ENCODE data around the gene VSIG10L. TPM values are rescaled to one million over a fixed set of nuclear protein-coding genes. Genes with fewer than 3 reads are reported as not detected.

The VSIG10L gene
- total RNA-seq, 1 experiment from 2014 or later = 3.5 TPM

DNA sequence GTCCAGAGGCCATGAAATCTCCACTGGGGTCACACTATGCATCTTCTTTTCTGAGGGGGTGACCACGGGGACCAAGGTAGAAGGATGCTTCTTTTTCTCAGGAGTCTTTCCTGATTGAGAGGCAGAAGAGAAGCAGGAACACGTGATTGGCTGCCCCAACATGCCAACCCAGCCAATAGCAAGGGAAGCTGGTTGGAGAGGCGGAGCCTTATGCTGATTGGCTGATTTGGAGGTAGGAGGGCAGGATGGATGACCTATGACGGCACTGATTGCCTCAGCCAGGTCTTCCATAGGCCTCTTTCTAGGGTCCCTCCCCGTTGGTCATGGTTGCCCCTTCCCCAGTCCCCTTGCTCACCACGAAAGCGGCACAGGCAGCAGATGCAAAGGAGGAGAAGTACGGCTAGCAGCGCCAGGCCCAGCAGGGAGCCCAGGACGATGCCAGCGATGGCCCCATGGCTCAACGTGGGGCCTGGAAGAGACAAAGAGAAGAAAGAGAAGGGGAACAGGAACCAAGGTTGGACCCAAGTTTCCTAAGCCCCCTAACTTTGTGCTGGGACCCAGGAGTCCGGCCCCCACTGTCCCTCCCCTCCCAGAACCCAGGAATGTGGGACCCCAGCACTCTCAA is 8.0 kb downstream of the VSIG10L start:
- Histone ChIP-seq H3K4me1 (ENCODE audit: insufficient read depth, low read length) (0 out of 2 replicates have a peak, but pooled peaks cover 4% of the 10 kb centered on the region), H3F3A (ENCODE audit: low read length, unreplicated experiment) (no peaks in the 10 kb centered on the region), H3K4me3 (ENCODE audit: low read length) (no peak overlapping the region), H3K27ac (ENCODE audit: low read length) (no peak overlapping the region), H4K20me1 (ENCODE audit: low read length) (no peaks in the 10 kb centered on the region), H3K27me3 (ENCODE audit: low read length) (no peaks in the 10 kb centered on the region), H2AFZ (ENCODE audit: low read length) (no peak overlapping the region), H3K79me2 (ENCODE audit: low read length) (no peaks in the 10 kb centered on the region), H3K9me3 (ENCODE audit: low read length) (no peaks in the 10 kb centered on the region), H3K36me3 (ENCODE audit: low read depth, low read length) (no peaks in the 10 kb centered on the region), H3K4me2 (ENCODE audit: low read length) (no peak overlapping the region), H3K9me2 (replicated peaks; ENCODE audit: low read length) (no peaks in the 10 kb centered on the region), H3K9ac (ENCODE audit: low read length) (no peak overlapping the region)
- TF ChIP-seq, protein P1, sequence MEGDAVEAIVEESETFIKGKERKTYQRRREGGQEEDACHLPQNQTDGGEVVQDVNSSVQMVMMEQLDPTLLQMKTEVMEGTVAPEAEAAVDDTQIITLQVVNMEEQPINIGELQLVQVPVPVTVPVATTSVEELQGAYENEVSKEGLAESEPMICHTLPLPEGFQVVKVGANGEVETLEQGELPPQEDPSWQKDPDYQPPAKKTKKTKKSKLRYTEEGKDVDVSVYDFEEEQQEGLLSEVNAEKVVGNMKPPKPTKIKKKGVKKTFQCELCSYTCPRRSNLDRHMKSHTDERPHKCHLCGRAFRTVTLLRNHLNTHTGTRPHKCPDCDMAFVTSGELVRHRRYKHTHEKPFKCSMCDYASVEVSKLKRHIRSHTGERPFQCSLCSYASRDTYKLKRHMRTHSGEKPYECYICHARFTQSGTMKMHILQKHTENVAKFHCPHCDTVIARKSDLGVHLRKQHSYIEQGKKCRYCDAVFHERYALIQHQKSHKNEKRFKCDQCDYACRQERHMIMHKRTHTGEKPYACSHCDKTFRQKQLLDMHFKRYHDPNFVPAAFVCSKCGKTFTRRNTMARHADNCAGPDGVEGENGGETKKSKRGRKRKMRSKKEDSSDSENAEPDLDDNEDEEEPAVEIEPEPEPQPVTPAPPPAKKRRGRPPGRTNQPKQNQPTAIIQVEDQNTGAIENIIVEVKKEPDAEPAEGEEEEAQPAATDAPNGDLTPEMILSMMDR (conservative IDR thresholded peaks at IDR 0.05; ENCODE audit: low read depth, low read length) = no peak
- no peak for TF ChIP-seq EZH2 (IDR thresholded peaks at IDR 0.05; ENCODE audit: low read length, unreplicated experiment)
- TF ChIP-seq EZH2phosphoT487 (IDR thresholded peaks at IDR 0.05; ENCODE audit: borderline replicate concordance, low read length) = no peak
- ATAC-seq (no peak), DNase-seq (peak; percentile 25)
- CTCF ChIA-PET = no interaction called here
- POLR2A ChIA-PET (ENCODE audit: unreplicated experiment) = no interaction called here
- intact Hi-C loops (cut with micrococcal nuclease) = no loop called here
- BruUV-seq (replicated peaks) = no TSS peak

DNA sequence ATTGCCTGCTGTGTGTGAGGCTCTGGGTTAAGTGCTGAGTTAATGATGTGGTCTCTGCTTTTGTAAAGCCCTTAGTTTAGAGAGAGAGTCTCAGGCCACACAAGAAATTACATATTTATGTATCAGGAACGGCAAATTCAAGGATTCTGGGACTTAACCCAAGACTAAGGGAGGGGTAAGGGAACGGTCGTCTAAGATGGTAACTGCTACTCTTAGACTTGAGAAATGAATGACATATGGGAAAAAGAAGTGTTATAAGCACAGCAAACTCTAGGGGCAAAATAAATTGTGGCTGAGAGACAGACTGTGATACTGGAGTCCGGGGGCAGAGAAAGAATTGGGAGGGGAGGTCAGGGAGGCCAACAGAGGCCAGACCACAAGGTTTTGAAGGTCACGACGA is 10.2 kb downstream of the VSIG10L start:
- Histone ChIP-seq H2AFZ (ENCODE audit: low read length) (no peak overlapping the region), H3K9me2 (replicated peaks; ENCODE audit: low read length) (no peaks in the 10 kb centered on the region), H3K4me1 (ENCODE audit: insufficient read depth, low read length) (no peaks in the 10 kb centered on the region), H4K20me1 (ENCODE audit: low read length) (no peaks in the 10 kb centered on the region), H3K4me3 (ENCODE audit: low read length) (no peak overlapping the region), H3K4me2 (ENCODE audit: low read length) (no peak overlapping the region), H3K27me3 (ENCODE audit: low read length) (no peaks in the 10 kb centered on the region), H3K9ac (ENCODE audit: low read length) (no peak overlapping the region), H3K79me2 (ENCODE audit: low read length) (no peaks in the 10 kb centered on the region), H3F3A (ENCODE audit: low read length, unreplicated experiment) (no peaks in the 10 kb centered on the region), H3K27ac (ENCODE audit: low read length) (no peak overlapping the region), H3K9me3 (ENCODE audit: low read length) (no peaks in the 10 kb centered on the region), H3K36me3 (ENCODE audit: low read depth, low read length) (no peaks in the 10 kb centered on the region)
- POLR2A ChIA-PET (ENCODE audit: unreplicated experiment) = no interaction called here
- CTCF ChIA-PET = no interaction called here
- intact Hi-C loops (cut with micrococcal nuclease) = no loop called here
- ATAC-seq = no peak
- BruUV-seq (replicated peaks) = TSS peak; percentile 31
- DNase-seq = no peak
- TF ChIP-seq EZH2 (IDR thresholded peaks at IDR 0.05; ENCODE audit: low read length, unreplicated experiment) = no peak
- TF ChIP-seq, protein P1 (conservative IDR thresholded peaks at IDR 0.05; ENCODE audit: low read depth, low read length) = no peak
- TF ChIP-seq EZH2phosphoT487 (IDR thresholded peaks at IDR 0.05; ENCODE audit: borderline replicate concordance, low read length) = no peak

DNA sequence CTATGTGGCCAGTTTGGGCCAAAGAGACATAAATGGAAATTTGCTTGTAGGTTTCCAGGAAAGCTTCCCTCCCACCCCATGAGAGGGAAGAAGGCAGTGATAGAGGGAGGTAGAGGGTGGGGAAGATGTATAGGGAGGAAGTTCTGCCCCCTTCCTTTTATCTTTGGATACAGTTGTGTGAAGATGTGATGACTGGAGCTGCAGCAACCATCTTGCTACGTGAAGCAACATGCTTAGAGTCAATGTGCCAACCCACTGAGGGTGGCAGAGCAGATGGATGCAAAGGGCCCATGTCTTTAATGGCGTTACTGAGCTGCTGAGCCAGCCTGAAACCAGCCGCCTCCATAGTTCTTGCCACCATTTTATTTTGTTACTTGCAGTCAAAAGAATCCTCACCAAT is 10.7 kb downstream of the VSIG10L start:
- Histone ChIP-seq H3K27me3 (ENCODE audit: low read length) (no peaks in the 10 kb centered on the region), H3K36me3 (ENCODE audit: low read depth, low read length) (no peaks in the 10 kb centered on the region), H3K9me3 (ENCODE audit: low read length) (no peaks in the 10 kb centered on the region), H2AFZ (ENCODE audit: low read length) (no peak overlapping the region), H3K4me1 (ENCODE audit: insufficient read depth, low read length) (no peaks in the 10 kb centered on the region), H3K27ac (ENCODE audit: low read length) (no peak overlapping the region), H3K9ac (ENCODE audit: low read length) (no peak overlapping the region), H4K20me1 (ENCODE audit: low read length) (no peaks in the 10 kb centered on the region), H3K79me2 (ENCODE audit: low read length) (no peaks in the 10 kb centered on the region), H3K4me3 (ENCODE audit: low read length) (no peak overlapping the region), H3K9me2 (replicated peaks; ENCODE audit: low read length) (no peaks in the 10 kb centered on the region), H3F3A (ENCODE audit: low read length, unreplicated experiment) (no peaks in the 10 kb centered on the region), H3K4me2 (ENCODE audit: low read length) (no peak overlapping the region)
- TF ChIP-seq, protein P1 (conservative IDR thresholded peaks at IDR 0.05; ENCODE audit: low read depth, low read length) = no peak
- no peak for TF ChIP-seq EZH2phosphoT487 (IDR thresholded peaks at IDR 0.05; ENCODE audit: borderline replicate concordance, low read length)
- no peak for TF ChIP-seq EZH2 (IDR thresholded peaks at IDR 0.05; ENCODE audit: low read length, unreplicated experiment)
- CTCF ChIA-PET = no interaction called here
- ATAC-seq (no peak), DNase-seq (no peak)
- intact Hi-C loops (cut with micrococcal nuclease) = no loop called here
- BruUV-seq (replicated peaks) = no TSS peak
- POLR2A ChIA-PET (ENCODE audit: unreplicated experiment) = no interaction called here
